Left hindlimb (tissue), 1 donor: ENCODE data around the gene FAM131A.

ENCODE experiments used
- DNase-seq: peaks from one replicate; pipeline ENCODE4 v3.0.0-alpha.2; 2018

Gene FAM131A

GRCh38 chr3:184343200-184343876 is 5.9 kb downstream of the FAM131A start:
- no peak for DNase-seq

GRCh38 chr3:184344579-184345316 is 7.3 kb downstream of the FAM131A start:
- DNase-seq, result no peak

- no peak for DNase-seq
Observed at GRCh38 chr3:184345317-184346144, 8.1 kb downstream of the FAM131A start.

GRCh38 chr3:184346480-184347190 is 9.2 kb downstream of the FAM131A start:
- DNase-seq, result no peak

- DNase-seq, result no peak
Observed at GRCh38 chr3:184347321-184348056, 10.1 kb downstream of the FAM131A start.

- DNase-seq, result no peak
Observed at GRCh38 chr3:184348057-184348382, 10.6 kb downstream of the FAM131A start.

- DNase-seq, result no peak
Observed at GRCh38 chr3:184349563-184350470, 12.4 kb downstream of the FAM131A start.

GRCh38 chr3:184350618-184351017 is 13.2 kb downstream of the FAM131A start:
- DNase-seq, result no peak

GRCh38 chr3:184351511-184352148 is 14.2 kb downstream of the FAM131A start:
- DNase-seq, result no peak

- DNase-seq, result no peak
Observed at GRCh38 chr3:184352149-184352785, 14.9 kb downstream of the FAM131A start.

- no peak for DNase-seq
Observed at GRCh38 chr3:184352897-184353545, 15.6 kb downstream of the FAM131A start.

- DNase-seq, result no peak
Observed at GRCh38 chr3:184353546-184353941, 16.1 kb downstream of the FAM131A start.

GRCh38 chr3:184354121-184354728 is 16.8 kb downstream of the FAM131A start:
- DNase-seq, result no peak

- no peak for DNase-seq
Observed at GRCh38 chr3:184354754-184355153, 17.4 kb downstream of the FAM131A start.

GRCh38 chr3:184355261-184356040 is 18.1 kb downstream of the FAM131A start:
- DNase-seq, result no peak

GRCh38 chr3:184357248-184358123 is 20.1 kb downstream of the FAM131A start:
- no peak for DNase-seq

GRCh38 chr3:184358124-184358767 is 20.8 kb downstream of the FAM131A start:
- no peak for DNase-seq
